Measurements from ENCODE around the gene MT1E.
"Not testable (repeated sequence)": the region's sequence is repeated elsewhere in the genome, so short reads cannot be mapped to it uniquely, and the experiment has no call there.

DNA sequence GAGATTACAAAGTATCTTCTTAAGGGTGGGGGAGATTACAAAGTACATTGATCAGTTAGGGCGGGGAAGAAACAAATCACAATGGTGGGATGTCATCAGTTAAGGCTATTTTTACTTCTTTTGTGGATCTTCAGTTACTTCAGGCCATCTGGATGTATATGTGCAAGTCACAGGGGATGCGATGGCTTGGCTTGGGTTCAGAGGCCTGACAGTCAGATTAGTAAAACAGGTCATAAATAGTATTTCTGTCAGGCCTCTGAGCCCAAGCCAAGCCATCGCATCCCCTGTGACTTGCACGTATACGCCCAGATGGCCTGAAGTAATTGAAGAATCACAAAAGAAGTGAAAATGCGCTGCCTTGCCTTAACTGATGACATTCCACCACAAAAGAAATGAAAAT lies 49.0 kb downstream of the MT1E start:
- TF ChIP-seq, protein P1, sequence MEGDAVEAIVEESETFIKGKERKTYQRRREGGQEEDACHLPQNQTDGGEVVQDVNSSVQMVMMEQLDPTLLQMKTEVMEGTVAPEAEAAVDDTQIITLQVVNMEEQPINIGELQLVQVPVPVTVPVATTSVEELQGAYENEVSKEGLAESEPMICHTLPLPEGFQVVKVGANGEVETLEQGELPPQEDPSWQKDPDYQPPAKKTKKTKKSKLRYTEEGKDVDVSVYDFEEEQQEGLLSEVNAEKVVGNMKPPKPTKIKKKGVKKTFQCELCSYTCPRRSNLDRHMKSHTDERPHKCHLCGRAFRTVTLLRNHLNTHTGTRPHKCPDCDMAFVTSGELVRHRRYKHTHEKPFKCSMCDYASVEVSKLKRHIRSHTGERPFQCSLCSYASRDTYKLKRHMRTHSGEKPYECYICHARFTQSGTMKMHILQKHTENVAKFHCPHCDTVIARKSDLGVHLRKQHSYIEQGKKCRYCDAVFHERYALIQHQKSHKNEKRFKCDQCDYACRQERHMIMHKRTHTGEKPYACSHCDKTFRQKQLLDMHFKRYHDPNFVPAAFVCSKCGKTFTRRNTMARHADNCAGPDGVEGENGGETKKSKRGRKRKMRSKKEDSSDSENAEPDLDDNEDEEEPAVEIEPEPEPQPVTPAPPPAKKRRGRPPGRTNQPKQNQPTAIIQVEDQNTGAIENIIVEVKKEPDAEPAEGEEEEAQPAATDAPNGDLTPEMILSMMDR (IDR thresholded peaks at IDR 0.05): not testable (repeated sequence)
- TF ChIP-seq POLR2A, EP300 (IDR thresholded peaks at IDR 0.05): not testable (repeated sequence)
